ENCODE results near the gene DUOXA2.

DUOXA2 gene

GRCh38 chr15:45148076-45149059 is 34.2 kb downstream of the DUOXA2 start:
- H3K79me2 ChIP-seq (ENCODE audit: control insufficient read depth, insufficient read depth, low read length, unreplicated experiment) = no peaks in the 10 kb centered on the region
- H3K36me3 ChIP-seq (ENCODE audit: insufficient read depth, low read length) = no peaks in the 10 kb centered on the region
- H3K4me1 ChIP-seq (ENCODE audit: control insufficient read depth, insufficient read depth, low read length, unreplicated experiment) = peaks cover 4% of the 10 kb centered on the region
- no peak overlapping the region for H2AFZ ChIP-seq (ENCODE audit: low read length, unreplicated experiment)
- H3K4me3 ChIP-seq (ENCODE audit: low read depth, low read length) = no peak overlapping the region
- no peaks in the 10 kb centered on the region for H3K27me3 ChIP-seq (ENCODE audit: insufficient read depth, low read length)
- no peak overlapping the region for H3K27ac ChIP-seq (ENCODE audit: low read depth, low read length)

GRCh38 chr15:45149060-45149459 is 34.9 kb downstream of the DUOXA2 start:
- H3K79me2 ChIP-seq (ENCODE audit: control insufficient read depth, insufficient read depth, low read length, unreplicated experiment) = no peaks in the 10 kb centered on the region
- peaks cover 4% of the 10 kb centered on the region for H3K4me1 ChIP-seq (ENCODE audit: control insufficient read depth, insufficient read depth, low read length, unreplicated experiment)
- H2AFZ ChIP-seq (ENCODE audit: low read length, unreplicated experiment) = no peak overlapping the region

DNA sequence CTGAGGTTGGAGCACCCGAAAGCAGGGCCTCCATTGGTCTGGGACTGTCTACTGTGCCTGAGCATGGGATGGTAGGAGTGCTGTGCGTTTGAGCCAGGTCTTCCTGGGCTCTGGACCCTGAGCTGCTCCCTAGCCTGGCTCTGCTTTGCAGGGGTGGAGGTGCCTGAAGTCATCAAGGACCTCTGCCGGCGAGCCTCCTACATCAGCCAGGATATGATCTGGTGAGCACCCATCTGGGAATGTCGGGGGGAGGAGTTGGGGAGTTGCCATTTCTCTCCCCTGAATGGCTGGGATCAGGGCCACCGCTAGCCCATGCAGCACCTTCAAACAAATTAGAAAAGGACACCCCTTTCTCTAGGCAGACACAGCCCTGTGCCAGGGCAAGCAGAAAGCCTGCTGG is 36.4 kb downstream of the DUOXA2 start:
- no peak overlapping the region for H2AFZ ChIP-seq (ENCODE audit: low read length, unreplicated experiment)
- H3K79me2 ChIP-seq (ENCODE audit: control insufficient read depth, insufficient read depth, low read length, unreplicated experiment) = no peaks in the 10 kb centered on the region
- peaks cover 4% of the 10 kb centered on the region for H3K4me1 ChIP-seq (ENCODE audit: control insufficient read depth, insufficient read depth, low read length, unreplicated experiment)
- no peaks in the 10 kb centered on the region for H3K27me3 ChIP-seq (ENCODE audit: insufficient read depth, low read length)
- no peaks in the 10 kb centered on the region for H3K36me3 ChIP-seq (ENCODE audit: insufficient read depth, low read length)
- no peak overlapping the region for H3K4me3 ChIP-seq (ENCODE audit: low read depth, low read length)
- H3K27ac ChIP-seq (ENCODE audit: low read depth, low read length) = no peak overlapping the region

More at GRCh38 chr15:45149060-45149459, 34.9 kb downstream of the DUOXA2 start:
- no peak overlapping the region for H3K27ac ChIP-seq (ENCODE audit: low read depth, low read length)
- H3K36me3 ChIP-seq (ENCODE audit: insufficient read depth, low read length) = no peaks in the 10 kb centered on the region
- H3K4me3 ChIP-seq (ENCODE audit: low read depth, low read length) = no peak overlapping the region
- no peaks in the 10 kb centered on the region for H3K27me3 ChIP-seq (ENCODE audit: insufficient read depth, low read length)

DNA sequence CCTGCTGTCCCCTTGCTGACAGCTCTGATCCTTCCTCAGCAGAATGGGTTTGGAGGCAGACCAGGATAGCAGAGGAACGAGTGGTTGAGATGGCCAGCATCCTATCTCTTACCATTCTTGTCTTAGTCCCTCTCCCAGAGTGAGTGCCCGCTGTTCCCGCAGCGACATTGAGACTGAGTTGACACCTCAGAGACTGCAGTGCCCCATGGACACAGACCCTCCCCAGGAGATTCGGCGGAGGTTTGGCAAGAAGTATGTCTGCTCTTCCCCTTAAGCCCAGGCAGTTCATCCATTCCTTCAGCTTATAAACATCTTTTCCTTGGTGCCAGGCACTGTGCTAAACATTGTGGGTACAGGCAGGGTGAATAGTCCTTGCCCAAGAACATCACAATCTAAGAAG is 36.9 kb downstream of the DUOXA2 start:
- Histone ChIP-seq H3K27me3 (ENCODE audit: insufficient read depth, low read length) (no peaks in the 10 kb centered on the region), H2AFZ (ENCODE audit: low read length, unreplicated experiment) (no peak overlapping the region), H3K4me3 (ENCODE audit: low read depth, low read length) (no peak overlapping the region), H3K79me2 (ENCODE audit: control insufficient read depth, insufficient read depth, low read length, unreplicated experiment) (no peaks in the 10 kb centered on the region), H3K36me3 (ENCODE audit: insufficient read depth, low read length) (no peaks in the 10 kb centered on the region), H3K4me1 (ENCODE audit: control insufficient read depth, insufficient read depth, low read length, unreplicated experiment) (peaks cover 4% of the 10 kb centered on the region), H3K27ac (ENCODE audit: low read depth, low read length) (no peak overlapping the region)

- Histone ChIP-seq H2AFZ (ENCODE audit: low read length, unreplicated experiment) (no peak overlapping the region), H3K4me1 (ENCODE audit: control insufficient read depth, insufficient read depth, low read length, unreplicated experiment) (peaks cover 10% of the 10 kb centered on the region), H3K36me3 (ENCODE audit: insufficient read depth, low read length) (no peaks in the 10 kb centered on the region), H3K27me3 (ENCODE audit: insufficient read depth, low read length) (no peaks in the 10 kb centered on the region), H3K27ac (ENCODE audit: low read depth, low read length) (no peak overlapping the region), H3K4me3 (ENCODE audit: low read depth, low read length) (no peak overlapping the region), H3K79me2 (ENCODE audit: control insufficient read depth, insufficient read depth, low read length, unreplicated experiment) (no peaks in the 10 kb centered on the region)
These were observed 38.1 kb downstream of the DUOXA2 start for GRCh38 chr15:45151998-45152828.

DNA sequence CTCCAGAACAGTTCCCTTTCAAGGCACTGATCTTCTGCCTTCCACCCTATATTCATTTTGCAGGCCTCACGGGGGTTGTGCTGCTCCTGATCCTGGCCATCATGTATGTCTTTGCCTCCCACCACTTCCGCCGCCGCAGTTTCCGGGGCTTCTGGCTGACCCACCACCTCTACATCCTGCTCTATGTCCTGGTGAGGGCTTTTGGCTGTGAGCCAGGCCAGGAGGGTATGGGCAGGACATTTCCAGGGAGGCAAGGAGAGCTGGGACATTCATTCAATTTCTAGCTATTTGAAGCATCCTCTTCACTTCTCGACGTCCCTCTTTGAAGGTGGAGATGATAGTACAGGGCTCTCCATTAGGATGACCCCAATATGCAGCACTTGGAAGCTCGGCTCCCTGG is 41.6 kb downstream of the DUOXA2 start:
- H3K27ac ChIP-seq (ENCODE audit: low read depth, low read length) = no peak overlapping the region
- no peaks in the 10 kb centered on the region for H3K36me3 ChIP-seq (ENCODE audit: insufficient read depth, low read length)
- no peaks in the 10 kb centered on the region for H3K79me2 ChIP-seq (ENCODE audit: control insufficient read depth, insufficient read depth, low read length, unreplicated experiment)
- no peak overlapping the region for H2AFZ ChIP-seq (ENCODE audit: low read length, unreplicated experiment)
- H3K4me1 ChIP-seq (ENCODE audit: control insufficient read depth, insufficient read depth, low read length, unreplicated experiment) = peaks cover 8% of the 10 kb centered on the region
- H3K4me3 ChIP-seq (ENCODE audit: low read depth, low read length) = no peak overlapping the region
- no peaks in the 10 kb centered on the region for H3K27me3 ChIP-seq (ENCODE audit: insufficient read depth, low read length)

DNA sequence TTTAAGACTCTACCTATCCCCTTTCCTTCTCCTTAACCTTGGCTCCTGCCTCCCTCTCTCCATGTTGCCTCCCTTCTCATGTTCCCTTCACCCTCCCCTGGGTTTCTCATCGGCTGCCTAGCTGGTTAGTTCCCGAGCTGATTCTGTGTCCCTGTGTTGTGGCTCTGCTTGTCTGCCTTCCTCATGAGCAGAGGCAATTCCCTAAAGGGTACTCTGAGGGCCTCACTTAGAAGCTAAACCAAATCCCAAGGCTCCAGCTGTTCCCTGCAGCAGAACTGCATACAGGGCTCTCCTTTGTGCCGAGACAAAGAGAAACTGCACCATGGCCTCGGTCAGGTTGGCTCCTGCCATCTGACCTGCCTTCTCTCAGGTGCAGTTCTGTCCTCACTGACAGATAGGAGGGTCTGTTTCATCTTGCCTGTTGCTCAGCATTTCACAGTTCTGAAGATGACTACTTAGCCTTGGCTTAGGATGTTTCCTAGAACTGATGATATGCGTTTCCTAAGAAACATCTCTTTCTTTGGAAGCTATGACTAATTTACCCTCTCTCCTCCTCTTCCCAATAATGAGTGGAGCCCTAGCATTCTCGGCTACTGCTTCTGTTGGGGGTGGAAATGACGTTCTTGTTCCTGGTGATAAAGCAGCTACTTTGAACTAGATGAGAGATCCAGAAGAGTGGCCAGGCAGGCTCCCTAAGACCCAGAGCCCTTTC is 42.8 kb downstream of the DUOXA2 start:
- Histone ChIP-seq H3K27ac (ENCODE audit: low read depth, low read length) (peak overlapping the region; percentile 40), H3K36me3 (ENCODE audit: insufficient read depth, low read length) (no peaks in the 10 kb centered on the region), H3K4me3 (ENCODE audit: low read depth, low read length) (no peak overlapping the region), H3K79me2 (ENCODE audit: control insufficient read depth, insufficient read depth, low read length, unreplicated experiment) (no peaks in the 10 kb centered on the region), H2AFZ (ENCODE audit: low read length, unreplicated experiment) (no peak overlapping the region), H3K27me3 (ENCODE audit: insufficient read depth, low read length) (no peaks in the 10 kb centered on the region), H3K4me1 (ENCODE audit: control insufficient read depth, insufficient read depth, low read length, unreplicated experiment) (peaks cover 8% of the 10 kb centered on the region)

DNA sequence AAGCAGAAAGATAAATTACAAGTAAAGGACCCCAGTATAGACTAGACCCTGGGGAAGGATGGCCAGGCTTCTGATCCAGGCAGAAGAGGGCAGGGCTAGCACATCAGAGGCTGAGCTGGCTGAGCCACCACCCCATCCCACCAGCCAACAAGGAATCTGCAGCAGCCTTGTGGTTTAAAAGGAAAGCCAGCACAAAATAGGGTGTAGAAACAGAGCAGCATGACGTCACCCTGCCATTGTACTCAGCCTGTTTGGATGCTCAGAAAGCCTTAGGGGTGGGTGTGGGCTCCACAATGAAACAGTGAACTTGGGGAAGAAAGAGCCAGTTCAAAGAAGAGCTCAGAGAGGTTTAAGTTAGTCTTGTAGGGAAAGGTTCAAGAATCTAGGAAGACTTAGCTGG is 43.8 kb downstream of the DUOXA2 start:
- Histone ChIP-seq H3K36me3 (ENCODE audit: insufficient read depth, low read length) (no peaks in the 10 kb centered on the region), H3K79me2 (ENCODE audit: control insufficient read depth, insufficient read depth, low read length, unreplicated experiment) (no peaks in the 10 kb centered on the region), H3K27ac (ENCODE audit: low read depth, low read length) (no peak overlapping the region), H3K4me1 (ENCODE audit: control insufficient read depth, insufficient read depth, low read length, unreplicated experiment) (peaks cover 15% of the 10 kb centered on the region), H3K27me3 (ENCODE audit: insufficient read depth, low read length) (no peaks in the 10 kb centered on the region), H3K4me3 (ENCODE audit: low read depth, low read length) (no peak overlapping the region), H2AFZ (ENCODE audit: low read length, unreplicated experiment) (no peak overlapping the region)

DNA sequence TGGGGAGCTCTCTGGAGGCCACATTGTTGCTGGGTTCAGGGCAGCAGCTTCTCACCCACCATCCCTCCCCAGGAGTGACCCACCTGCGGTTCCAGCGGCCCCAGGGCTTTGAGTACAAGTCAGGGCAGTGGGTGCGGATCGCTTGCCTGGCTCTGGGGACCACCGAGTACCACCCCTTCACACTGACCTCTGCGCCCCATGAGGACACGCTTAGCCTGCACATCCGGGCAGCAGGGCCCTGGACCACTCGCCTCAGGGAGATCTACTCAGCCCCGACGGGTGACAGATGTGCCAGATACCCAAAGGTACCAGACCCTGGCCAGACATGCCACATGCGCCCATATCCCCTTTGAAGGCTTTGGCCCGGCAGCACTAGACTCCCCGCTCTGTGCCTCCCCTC is 47.5 kb downstream of the DUOXA2 start:
- H3K4me1 ChIP-seq (ENCODE audit: control insufficient read depth, insufficient read depth, low read length, unreplicated experiment) = peaks cover 19% of the 10 kb centered on the region
- H3K36me3 ChIP-seq (ENCODE audit: insufficient read depth, low read length) = no peaks in the 10 kb centered on the region
- no peak overlapping the region for H2AFZ ChIP-seq (ENCODE audit: low read length, unreplicated experiment)
- no peaks in the 10 kb centered on the region for H3K79me2 ChIP-seq (ENCODE audit: control insufficient read depth, insufficient read depth, low read length, unreplicated experiment)
- H3K4me3 ChIP-seq (ENCODE audit: low read depth, low read length) = no peak overlapping the region
- H3K27ac ChIP-seq (ENCODE audit: low read depth, low read length) = no peak overlapping the region
- H3K27me3 ChIP-seq (ENCODE audit: insufficient read depth, low read length) = no peaks in the 10 kb centered on the region

- no peak overlapping the region for H3K27ac ChIP-seq (ENCODE audit: low read depth, low read length)
- H3K79me2 ChIP-seq (ENCODE audit: control insufficient read depth, insufficient read depth, low read length, unreplicated experiment) = no peaks in the 10 kb centered on the region
- no peak overlapping the region for H3K4me3 ChIP-seq (ENCODE audit: low read depth, low read length)
- peaks cover 12% of the 10 kb centered on the region for H3K4me1 ChIP-seq (ENCODE audit: control insufficient read depth, insufficient read depth, low read length, unreplicated experiment)
- no peaks in the 10 kb centered on the region for H3K27me3 ChIP-seq (ENCODE audit: insufficient read depth, low read length)
- H3K36me3 ChIP-seq (ENCODE audit: insufficient read depth, low read length) = no peaks in the 10 kb centered on the region
- no peak overlapping the region for H2AFZ ChIP-seq (ENCODE audit: low read length, unreplicated experiment)
These were observed 48.8 kb downstream of the DUOXA2 start for GRCh38 chr15:45162771-45163507.
